Lower lobe of right lung (tissue), 2 donors: ENCODE data around the gene PPME1. TPM values are rescaled to one million over a fixed set of nuclear protein-coding genes. Genes with fewer than 3 reads are reported as not detected.

Source experiments
- ATAC-seq, 2 donors: fragments of 200-7000 bp; cut with Tn5 transposase; one replicate each; pipeline ENCODE4 v1.9.1; 2020 to 2022; ENCODE audit warnings: mild to moderate bottlenecking in 2 of 2, moderate library complexity in 2 of 2
- DNase-seq: peaks from one replicate; pipeline ENCODE4 v3.0.0-alpha.2; 2020
- H3K27ac ChIP-seq: fragments of 200-600 bp; one replicate; pipeline ENCODE4 v1.8.0; 2022
- H3K27me3 ChIP-seq: fragments of 200-600 bp; one replicate; pipeline ENCODE4 v1.8.0; 2022; ENCODE audit warnings: low read depth
- H3K36me3 ChIP-seq: fragments of 200-600 bp; one replicate; pipeline ENCODE4 v1.8.0; 2022; ENCODE audit warnings: mild to moderate bottlenecking
- H3K4me1 ChIP-seq: fragments of 200-600 bp; one replicate; pipeline ENCODE4 v1.8.0; 2022
- H3K4me3 ChIP-seq: fragments of 200-600 bp; one replicate; pipeline ENCODE4 v1.8.0; 2022; ENCODE audit warnings: mild to moderate bottlenecking
- H3K9me3 ChIP-seq: fragments of 200-600 bp; one replicate; pipeline ENCODE4 v1.8.0; 2022
- intact Hi-C: fragments of 100-400 bp; cut with DNase I; formaldehyde crosslinking; loops from one replicate; pipeline ENCODE4 v1.11.0; 2022
- total RNA-seq: library from RNA; stranded (reverse); fragmentation: NEBNext Ultra II Directional; extraction: Animal tissue kit (Norgen Biotek cat#: 25700); gene quantifications from one replicate; pipeline ENCODE4 v1.2.1, GENCODE V29; 2021
- TF ChIP-seq, protein P1 (sequence below): fragments of 200-600 bp; IDR thresholded peaks from one replicate; pipeline ENCODE4 v1.8.0; 2022; ENCODE audit warnings: antibody characterized with exemption, mild to moderate bottlenecking
- donor health status: DM: no; HTN: yes; CAD: no; lungs with severe emphysema.

Gene PPME1
- total RNA-seq, 1 donor from 2014 or later: 29.4 TPM

DNA sequence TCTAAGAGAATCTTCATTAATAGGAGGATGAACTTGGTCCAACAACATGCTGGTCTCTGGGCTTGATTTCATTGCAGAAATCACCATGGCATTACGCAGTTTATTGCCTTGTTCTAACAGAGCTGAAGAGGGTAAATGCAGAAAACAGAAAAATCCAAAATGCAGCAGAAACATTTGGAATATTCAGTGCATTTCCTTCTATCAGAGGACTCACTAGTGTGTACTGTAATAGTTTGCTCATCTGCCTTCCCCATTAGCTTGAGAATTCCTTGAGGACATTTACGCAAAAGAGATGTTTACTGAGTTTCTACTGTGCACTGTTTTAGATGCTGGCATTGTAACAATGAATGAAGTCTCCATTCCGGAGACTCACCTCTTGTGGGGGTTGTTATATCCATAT lies 37.7 kb upstream of the PPME1 start:
- intact Hi-C loops: no loop called here
- H3K4me3 ChIP-seq: no peak overlapping the region
- peaks cover 55% of the 10 kb centered on the region for H3K36me3 ChIP-seq
- no peak for DNase-seq
- H3K27ac ChIP-seq: no peak overlapping the region
- H3K9me3 ChIP-seq: no peaks in the 10 kb centered on the region
- TF ChIP-seq, protein P1, sequence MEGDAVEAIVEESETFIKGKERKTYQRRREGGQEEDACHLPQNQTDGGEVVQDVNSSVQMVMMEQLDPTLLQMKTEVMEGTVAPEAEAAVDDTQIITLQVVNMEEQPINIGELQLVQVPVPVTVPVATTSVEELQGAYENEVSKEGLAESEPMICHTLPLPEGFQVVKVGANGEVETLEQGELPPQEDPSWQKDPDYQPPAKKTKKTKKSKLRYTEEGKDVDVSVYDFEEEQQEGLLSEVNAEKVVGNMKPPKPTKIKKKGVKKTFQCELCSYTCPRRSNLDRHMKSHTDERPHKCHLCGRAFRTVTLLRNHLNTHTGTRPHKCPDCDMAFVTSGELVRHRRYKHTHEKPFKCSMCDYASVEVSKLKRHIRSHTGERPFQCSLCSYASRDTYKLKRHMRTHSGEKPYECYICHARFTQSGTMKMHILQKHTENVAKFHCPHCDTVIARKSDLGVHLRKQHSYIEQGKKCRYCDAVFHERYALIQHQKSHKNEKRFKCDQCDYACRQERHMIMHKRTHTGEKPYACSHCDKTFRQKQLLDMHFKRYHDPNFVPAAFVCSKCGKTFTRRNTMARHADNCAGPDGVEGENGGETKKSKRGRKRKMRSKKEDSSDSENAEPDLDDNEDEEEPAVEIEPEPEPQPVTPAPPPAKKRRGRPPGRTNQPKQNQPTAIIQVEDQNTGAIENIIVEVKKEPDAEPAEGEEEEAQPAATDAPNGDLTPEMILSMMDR: no peak
- ATAC-seq: no peak
- H3K4me1 ChIP-seq: peaks cover 6% of the 10 kb centered on the region
- H3K27me3 ChIP-seq: no peaks in the 10 kb centered on the region

DNA sequence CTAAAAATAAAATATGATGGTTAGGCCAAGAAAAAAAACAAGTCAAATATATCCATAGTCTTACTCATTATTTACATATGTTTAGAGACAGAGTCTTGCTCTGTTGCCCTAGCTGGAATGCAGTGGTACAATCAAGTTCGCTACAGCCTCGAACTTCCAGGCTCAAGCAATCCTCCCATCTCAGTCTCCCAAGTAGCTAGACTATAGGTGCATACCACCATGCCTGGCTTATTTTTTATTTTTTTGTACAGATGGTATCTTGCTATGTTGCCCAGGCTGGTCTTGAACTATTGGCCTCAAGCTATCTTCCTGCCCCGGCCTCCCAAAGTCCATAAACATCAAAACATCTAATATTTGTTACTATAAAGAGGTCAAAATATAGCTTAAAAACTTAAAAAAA lies 36.4 kb upstream of the PPME1 start:
- Histone ChIP-seq H3K27me3 (no peaks in the 10 kb centered on the region), H3K4me3 (no peak overlapping the region), H3K9me3 (no peaks in the 10 kb centered on the region), H3K4me1 (peaks cover 14% of the 10 kb centered on the region), H3K36me3 (peaks cover 65% of the 10 kb centered on the region), H3K27ac (no peak overlapping the region)
- intact Hi-C loops: no loop called here
- TF ChIP-seq, protein P1: no peak
- no peak for ATAC-seq
- no peak for DNase-seq

DNA sequence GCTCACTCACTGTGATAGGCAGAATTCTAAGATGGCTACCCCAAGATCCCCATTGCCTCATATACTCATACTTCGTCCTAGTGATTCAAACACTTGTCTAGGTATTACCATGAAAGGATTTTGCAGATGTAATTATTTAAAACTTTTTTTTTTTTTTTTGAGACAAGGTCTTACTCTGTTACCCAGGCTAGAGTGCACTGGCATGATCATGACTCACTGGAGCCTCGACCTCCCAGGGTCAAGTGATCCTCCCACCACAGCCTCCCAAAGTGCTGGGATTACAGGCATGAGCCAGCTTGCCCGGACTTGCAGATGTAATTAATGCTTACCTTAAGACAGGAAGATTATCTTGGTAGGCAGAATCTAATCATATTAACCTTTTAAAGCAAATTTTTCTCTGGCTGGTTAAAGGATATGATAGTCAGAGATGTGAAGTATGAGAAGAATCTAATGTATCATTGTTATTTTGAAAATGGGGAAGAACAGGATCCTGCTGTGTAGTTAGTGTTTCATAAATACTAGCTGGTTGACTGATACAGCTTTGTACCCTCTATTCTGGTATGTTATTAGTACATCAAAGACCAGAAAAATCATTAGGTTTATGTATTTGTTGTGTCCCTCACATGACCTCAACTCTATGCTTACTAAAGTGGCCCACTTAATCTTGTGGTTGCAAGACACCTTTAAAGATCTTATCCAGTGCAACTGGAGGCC lies 35.8 kb upstream of the PPME1 start:
- no peak overlapping the region for H3K4me3 ChIP-seq
- ATAC-seq: no peak
- DNase-seq: no peak
- TF ChIP-seq, protein P1: no peak
- intact Hi-C loops: no loop called here
- peaks cover 14% of the 10 kb centered on the region for H3K4me1 ChIP-seq
- H3K9me3 ChIP-seq: no peaks in the 10 kb centered on the region
- H3K27me3 ChIP-seq: no peaks in the 10 kb centered on the region
- H3K27ac ChIP-seq: no peak overlapping the region
- peaks cover 65% of the 10 kb centered on the region for H3K36me3 ChIP-seq

DNA sequence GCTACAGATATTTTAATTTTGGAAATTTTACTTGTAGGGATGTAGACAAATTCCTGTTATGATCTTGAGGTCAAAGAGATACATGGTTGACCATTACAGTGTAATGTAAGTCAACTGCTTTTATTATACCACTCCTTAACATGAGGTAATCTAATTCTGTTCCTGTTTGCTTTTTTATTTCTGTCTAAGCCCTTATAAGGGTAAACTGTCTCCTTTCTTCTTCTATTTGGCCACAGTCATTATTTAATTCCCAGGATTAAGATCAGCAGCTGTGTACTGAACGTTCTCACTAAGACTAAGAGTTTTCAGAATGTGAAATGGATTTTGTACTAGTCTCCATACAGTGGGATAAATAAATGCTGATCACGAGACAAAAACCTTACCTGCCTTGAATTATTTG lies 33.1 kb upstream of the PPME1 start:
- Histone ChIP-seq H3K4me3 (no peak overlapping the region), H3K27me3 (no peaks in the 10 kb centered on the region), H3K4me1 (peaks cover 14% of the 10 kb centered on the region), H3K36me3 (peaks cover 47% of the 10 kb centered on the region), H3K9me3 (no peaks in the 10 kb centered on the region), H3K27ac (peak overlapping the region; percentile 0)
- DNase-seq (no peak), ATAC-seq (no peak)
- intact Hi-C loops: no loop called here
- TF ChIP-seq, protein P1: no peak

DNA sequence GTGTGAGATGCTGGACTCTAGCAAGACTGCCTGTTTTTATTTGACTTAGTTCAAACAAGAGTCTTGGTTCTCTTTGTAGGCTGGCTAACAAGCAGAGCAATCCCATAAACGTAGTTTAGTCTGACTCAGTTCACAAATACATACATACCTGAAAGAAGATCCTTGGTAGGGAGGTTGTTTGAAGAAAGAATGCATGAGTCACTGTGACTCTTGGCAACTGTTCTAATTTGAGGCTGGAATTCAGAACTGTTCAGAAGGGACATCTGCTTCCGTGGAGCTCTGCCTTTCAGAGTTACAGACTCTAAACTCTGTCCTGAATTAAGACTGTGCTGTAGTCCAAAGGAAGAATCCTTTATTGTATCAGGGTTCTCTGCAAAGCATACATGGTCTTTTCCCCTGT lies 32.5 kb upstream of the PPME1 start:
- Histone ChIP-seq H3K9me3 (no peaks in the 10 kb centered on the region), H3K36me3 (peaks cover 41% of the 10 kb centered on the region), H3K27ac (peak overlapping the region; percentile 0), H3K27me3 (no peaks in the 10 kb centered on the region), H3K4me1 (peaks cover 14% of the 10 kb centered on the region), H3K4me3 (no peak overlapping the region)
- DNase-seq (no peak), ATAC-seq (peak; percentile 85 to 93)
- TF ChIP-seq, protein P1: no peak
- intact Hi-C loops: no loop called here
